Loucy (cell line): ENCODE measurements around the gene ZCCHC24.

Source experiments
- H2AFZ ChIP-seq: fragments of 200-600 bp; sonication (generic); 2 replicates; pipeline ENCODE4 v1.6.0; 2016; ENCODE audit warnings: antibody characterized with exemption, mild to moderate bottlenecking, low read length, moderate library complexity
- H3F3A ChIP-seq: fragments of 200-600 bp; 2 replicates; pipeline ENCODE4 v1.6.0; 2016; ENCODE audit warnings: antibody characterized with exemption, low read depth, mild to moderate bottlenecking
- H3K27me3 ChIP-seq: fragments of 200-600 bp; sonication (generic); 2 replicates; pipeline ENCODE4 v1.6.1; 2014; ENCODE audit warnings: low read length, mild to moderate bottlenecking; ENCODE audit not compliant: insufficient read depth, poor library complexity, severe bottlenecking
- H3K36me3 ChIP-seq: fragments of 200-600 bp; sonication (generic); 2 replicates; pipeline ENCODE4 v1.6.1; 2016; ENCODE audit warnings: low read length; ENCODE audit not compliant: insufficient read depth
- H3K4me1 ChIP-seq: fragments of 200-600 bp; sonication (generic); 2 replicates; pipeline ENCODE4 v1.5.1; 2014; ENCODE audit warnings: low read length, mild to moderate bottlenecking; ENCODE audit not compliant: insufficient read depth, poor library complexity, severe bottlenecking
- H3K4me2 ChIP-seq: fragments of 200-600 bp; sonication (generic); 2 replicates; pipeline ENCODE4 v1.6.0; 2014; ENCODE audit warnings: antibody characterized with exemption, low read length, low read depth, mild to moderate bottlenecking; ENCODE audit not compliant: poor library complexity, severe bottlenecking
- H3K4me3 ChIP-seq: fragments of 200-600 bp; sonication (generic); 2 replicates; pipeline ENCODE4 v1.5.1; 2014; ENCODE audit warnings: low read length, mild to moderate bottlenecking, mixed read lengths; ENCODE audit not compliant: poor library complexity, severe bottlenecking
- H3K79me2 ChIP-seq: fragments of 200-600 bp; sonication (generic); 2 replicates; pipeline ENCODE4 v1.6.1; 2014; ENCODE audit warnings: low read length; ENCODE audit not compliant: insufficient read depth
- H3K9ac ChIP-seq: fragments of 200-600 bp; sonication (generic); 2 replicates; pipeline ENCODE4 v1.6.0; 2014; ENCODE audit warnings: mild to moderate bottlenecking, low read depth, low read length, moderate library complexity; ENCODE audit not compliant: poor library complexity, severe bottlenecking
- H3K9me2 ChIP-seq: fragments of 200-600 bp; sonication (generic); replicated peaks from 2 replicates; pipeline ENCODE4 v1.6.1; 2016; ENCODE audit warnings: low read depth, low read length, mixed read lengths
- H3K9me3 ChIP-seq: fragments of 200-600 bp; sonication (generic); 2 replicates; pipeline ENCODE4 v1.6.1; 2014; ENCODE audit warnings: mild to moderate bottlenecking, antibody characterized with exemption, low read length, low read depth; ENCODE audit not compliant: insufficient read depth
- H4K20me1 ChIP-seq: fragments of 200-600 bp; sonication (generic); 2 replicates; pipeline ENCODE4 v1.6.0; 2014; ENCODE audit warnings: antibody characterized with exemption, low read length, mild to moderate bottlenecking; ENCODE audit not compliant: insufficient read depth, poor library complexity, severe bottlenecking
- EZH2phosphoT487 ChIP-seq: fragments of 200-600 bp; IDR thresholded peaks from 2 replicates; pipeline ENCODE4 v1.6.1; 2018; ENCODE audit warnings: antibody characterized with exemption, mild to moderate bottlenecking, moderate library complexity, borderline replicate concordance
- TF ChIP-seq, protein P1 (sequence below): fragments of 200-600 bp; sonication (generic); conservative IDR thresholded peaks from 2 replicates; pipeline ENCODE4 v1.5.1; 2014; ENCODE audit warnings: mild to moderate bottlenecking, antibody characterized with exemption, low read length

Gene ZCCHC24

GRCh38 chr10:79392506-79393176 lies 52.8 kb downstream of the ZCCHC24 start:
- Histone ChIP-seq H3K4me1 (no peaks in the 10 kb centered on the region), H4K20me1 (no peaks in the 10 kb centered on the region), H3K79me2 (no peaks in the 10 kb centered on the region), H3K27me3 (no peaks in the 10 kb centered on the region), H3K36me3 (no peaks in the 10 kb centered on the region; the same call in 1 of the 2 replicates), H3F3A (no peaks in the 10 kb centered on the region), H3K4me2 (no peak overlapping the region), H3K9me2 (no peaks in the 10 kb centered on the region), H2AFZ (no peak overlapping the region), H3K9me3 (no peaks in the 10 kb centered on the region), H3K4me3 (no peak overlapping the region), H3K9ac (no peak overlapping the region)
- no peak for TF ChIP-seq EZH2phosphoT487
- TF ChIP-seq, protein P1, sequence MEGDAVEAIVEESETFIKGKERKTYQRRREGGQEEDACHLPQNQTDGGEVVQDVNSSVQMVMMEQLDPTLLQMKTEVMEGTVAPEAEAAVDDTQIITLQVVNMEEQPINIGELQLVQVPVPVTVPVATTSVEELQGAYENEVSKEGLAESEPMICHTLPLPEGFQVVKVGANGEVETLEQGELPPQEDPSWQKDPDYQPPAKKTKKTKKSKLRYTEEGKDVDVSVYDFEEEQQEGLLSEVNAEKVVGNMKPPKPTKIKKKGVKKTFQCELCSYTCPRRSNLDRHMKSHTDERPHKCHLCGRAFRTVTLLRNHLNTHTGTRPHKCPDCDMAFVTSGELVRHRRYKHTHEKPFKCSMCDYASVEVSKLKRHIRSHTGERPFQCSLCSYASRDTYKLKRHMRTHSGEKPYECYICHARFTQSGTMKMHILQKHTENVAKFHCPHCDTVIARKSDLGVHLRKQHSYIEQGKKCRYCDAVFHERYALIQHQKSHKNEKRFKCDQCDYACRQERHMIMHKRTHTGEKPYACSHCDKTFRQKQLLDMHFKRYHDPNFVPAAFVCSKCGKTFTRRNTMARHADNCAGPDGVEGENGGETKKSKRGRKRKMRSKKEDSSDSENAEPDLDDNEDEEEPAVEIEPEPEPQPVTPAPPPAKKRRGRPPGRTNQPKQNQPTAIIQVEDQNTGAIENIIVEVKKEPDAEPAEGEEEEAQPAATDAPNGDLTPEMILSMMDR, result no peak

- Histone ChIP-seq H3K9me2 (no peaks in the 10 kb centered on the region), H4K20me1 (no peaks in the 10 kb centered on the region), H3K36me3 (no peaks in the 10 kb centered on the region; the same call in 1 of the 2 replicates), H2AFZ (no peak overlapping the region), H3K9ac (no peak overlapping the region), H3K9me3 (no peaks in the 10 kb centered on the region), H3K79me2 (no peaks in the 10 kb centered on the region), H3K4me3 (no peak overlapping the region), H3K4me1 (no peaks in the 10 kb centered on the region), H3K4me2 (no peak overlapping the region), H3K27me3 (no peaks in the 10 kb centered on the region), H3F3A (no peaks in the 10 kb centered on the region)
- TF ChIP-seq, protein P1, result no peak
- TF ChIP-seq EZH2phosphoT487, result no peak
Measured at GRCh38 chr10:79392020-79392398, 53.4 kb downstream of the ZCCHC24 start.

DNA sequence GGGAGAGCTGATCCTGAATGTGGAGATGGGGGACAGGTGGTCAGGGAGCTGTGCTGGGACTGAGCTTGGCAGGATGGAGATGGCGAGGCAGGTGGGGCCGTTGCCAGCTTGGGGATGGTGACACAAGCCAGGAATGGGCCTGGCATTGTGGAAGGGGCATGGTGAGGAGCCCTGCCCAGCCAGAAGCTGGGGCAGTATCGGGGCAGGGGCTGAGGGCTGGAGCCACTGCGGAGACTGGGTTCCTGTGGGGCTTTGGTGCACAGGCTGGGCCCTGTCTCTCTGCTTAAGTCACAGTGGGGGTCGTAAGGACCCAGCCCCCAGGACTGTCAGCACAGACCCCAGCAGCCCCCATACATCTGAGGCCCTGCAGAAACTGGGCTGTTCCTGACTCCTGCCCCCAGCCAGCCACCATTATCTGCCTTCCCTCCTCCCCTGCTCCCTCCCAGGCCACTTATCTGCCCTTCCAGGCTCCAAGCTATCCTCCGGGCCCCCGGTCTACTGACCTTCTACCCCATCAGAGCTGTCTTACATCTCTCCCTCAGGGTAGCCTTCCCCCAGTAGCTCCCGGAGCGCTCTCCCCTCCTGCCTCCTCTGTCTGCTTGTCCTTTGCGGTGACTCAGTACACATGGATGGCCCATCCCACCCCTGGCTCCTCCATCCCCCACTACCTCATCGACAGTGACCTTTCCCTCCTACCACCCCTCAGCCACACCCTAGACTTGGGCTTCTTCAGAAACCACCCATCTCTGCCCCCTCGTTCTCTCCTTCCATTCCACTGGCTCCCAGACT lies 54.0 kb downstream of the ZCCHC24 start:
- Histone ChIP-seq H3F3A (no peaks in the 10 kb centered on the region), H3K9me2 (no peaks in the 10 kb centered on the region), H3K9me3 (no peaks in the 10 kb centered on the region), H4K20me1 (no peaks in the 10 kb centered on the region), H3K79me2 (no peaks in the 10 kb centered on the region), H3K4me1 (no peaks in the 10 kb centered on the region), H3K4me3 (no peak overlapping the region), H3K4me2 (no peak overlapping the region), H3K27me3 (no peaks in the 10 kb centered on the region), H3K36me3 (no peaks in the 10 kb centered on the region; the same call in 1 of the 2 replicates), H2AFZ (no peak overlapping the region), H3K9ac (no peak overlapping the region)
- no peak for TF ChIP-seq EZH2phosphoT487
- TF ChIP-seq, protein P1, result no peak
